GM23248 (cell line): Measurements from ENCODE around the gene SNX32.

ENCODE experiments used
- EZH2 ChIP-seq: fragments of 200-600 bp; sonication (generic); IDR thresholded peaks from 2 replicates; pipeline ENCODE4 v1.6.1; 2018; ENCODE audit warnings: antibody characterized with exemption, mild to moderate bottlenecking; ENCODE audit not compliant: insufficient read depth, poor library complexity, severe bottlenecking
- EZH2phosphoT487 ChIP-seq: fragments of 200-600 bp; sonication (generic); IDR thresholded peaks from 2 replicates; pipeline ENCODE4 v1.6.1; 2018; ENCODE audit warnings: antibody characterized with exemption, moderate library complexity, mild to moderate bottlenecking, low read depth; ENCODE audit not compliant: insufficient read depth

DNA sequence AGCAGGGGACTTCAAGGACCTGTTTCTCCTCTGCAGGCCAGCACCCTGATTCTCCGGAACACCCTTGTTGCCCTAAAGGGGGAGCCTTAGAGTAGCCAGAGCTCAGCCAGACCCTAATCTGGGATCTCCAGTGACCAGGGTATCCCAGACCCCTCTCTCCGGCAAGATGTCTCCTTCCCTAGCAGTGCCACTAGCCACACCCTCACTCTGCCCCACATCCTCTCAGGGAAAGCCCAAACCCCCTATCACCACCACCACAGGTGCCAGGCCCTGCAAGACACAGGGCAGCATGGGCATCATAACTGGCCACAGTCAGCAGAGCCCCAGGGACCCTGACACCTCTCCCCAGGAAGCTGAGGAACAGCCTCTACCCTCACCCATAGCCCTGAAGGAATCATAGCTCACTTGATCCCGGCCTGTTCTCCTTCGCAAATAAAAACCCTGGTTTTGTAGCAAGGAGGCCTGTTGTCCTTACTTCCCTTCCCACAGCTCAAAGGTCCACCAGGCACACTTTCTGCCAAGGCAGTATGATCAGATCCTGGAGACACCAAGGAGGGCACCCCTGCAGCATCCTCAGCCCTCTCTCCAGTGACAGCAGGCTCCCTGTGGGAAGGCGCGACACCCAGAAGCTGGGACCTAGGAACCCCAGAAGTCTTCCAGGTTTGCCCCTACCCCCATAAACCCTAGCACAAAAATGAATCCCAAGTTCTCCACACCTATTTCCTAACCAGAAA lies 19.6 kb downstream of the SNX32 start:
- TF ChIP-seq EZH2 (no peak), EZH2phosphoT487 (no peak)
